IMR-90 (cell line): ENCODE data around the gene OR4K17. TPM values are rescaled to one million over a fixed set of nuclear protein-coding genes. Genes with fewer than 3 reads are reported as not detected.

Experiments
- ATAC-seq: fragments of 200-7000 bp; cut with Tn5 transposase; 2 replicates; pipeline ENCODE4 v1.9.1; 2020; ENCODE audit warnings: low read depth, mild to moderate bottlenecking, moderate library complexity
- BruUV-seq: library from RNA; stranded (reverse); fragments of 400-500 nt; replicated peaks from 2 replicates; lab custom pipeline; 2021; lab: Mats Ljungman, UMichigan
- CTCF ChIA-PET: fragments of 300-600 bp; formaldehyde crosslinking; extraction: SDS; loops from one replicate; lab custom pipeline; 2021; ENCODE audit warnings: antibody characterized with exemption; lab: Yijun Ruan, JAX
- POLR2A ChIA-PET: fragments of 300-600 bp; sonication (Branson Sonifier 250); formaldehyde crosslinking; loops from one replicate; lab custom pipeline; 2022; ENCODE audit warnings: antibody characterized with exemption; ENCODE audit not compliant: unreplicated experiment; lab: Charles Lee
- DNase-seq: peaks from one replicate; pipeline ENCODE4 v3.0.0; 2013
- H2AFZ ChIP-seq: replicated peaks from 2 replicates; pipeline ENCODE3; 2013; ENCODE audit warnings: low read length, mild to moderate bottlenecking; ENCODE audit not compliant: poor library complexity
- H2AK5ac ChIP-seq: 2 replicates; pipeline ENCODE4 v1.6.1; 2013; ENCODE audit warnings: low read depth, low read length, inconsistent platforms
- H2AK9ac ChIP-seq: replicated peaks from 2 replicates; pipeline ENCODE3; 2013; ENCODE audit warnings: mild to moderate bottlenecking, low read depth, low read length, moderate library complexity; ENCODE audit not compliant: poor library complexity
- H2BK120ac ChIP-seq: 2 replicates; pipeline ENCODE4 v1.6.1; 2013; ENCODE audit warnings: low read depth, low read length, inconsistent platforms
- H2BK15ac ChIP-seq: 3 replicates; pipeline ENCODE4 v1.6.1; 2013; ENCODE audit warnings: low read depth, low read length, inconsistent platforms
- H2BK20ac ChIP-seq: 2 replicates; pipeline ENCODE4 v1.6.1; 2013; ENCODE audit warnings: low read depth, mild to moderate bottlenecking, inconsistent platforms, low read length, moderate library complexity
- H2BK5ac ChIP-seq: 2 replicates; pipeline ENCODE4 v1.6.1; 2013; ENCODE audit warnings: mild to moderate bottlenecking, low read depth, low read length, inconsistent platforms; ENCODE audit not compliant: poor library complexity, severe bottlenecking
- H3K14ac ChIP-seq: replicated peaks from 2 replicates; pipeline ENCODE4 v1.6.1; 2013; ENCODE audit warnings: low read depth, low read length, inconsistent platforms
- H3K18ac ChIP-seq: 2 replicates; pipeline ENCODE4 v1.6.1; 2013; ENCODE audit warnings: low read depth, low read length, control low read depth
- H3K23ac ChIP-seq: 2 replicates; pipeline ENCODE4 v1.6.1; 2013; ENCODE audit warnings: low read depth, low read length, inconsistent platforms
- H3K27ac ChIP-seq: 2 replicates; pipeline ENCODE4 v1.5.1; 2013; ENCODE audit warnings: mild to moderate bottlenecking, control low read depth, low read length; ENCODE audit not compliant: insufficient read depth
- H3K27me3 ChIP-seq: 2 replicates; pipeline ENCODE4 v1.6.1; 2013; ENCODE audit warnings: low read length; ENCODE audit not compliant: control insufficient read depth, insufficient read depth
- H3K36me3 ChIP-seq: 2 replicates; pipeline ENCODE4 v1.6.1; 2013; ENCODE audit warnings: low read length, mixed read lengths; ENCODE audit not compliant: control insufficient read depth, insufficient read depth
- H3K4ac ChIP-seq: 2 replicates; pipeline ENCODE4 v1.6.1; 2013; ENCODE audit warnings: low read depth, low read length, inconsistent platforms
- H3K4me1 ChIP-seq: 2 replicates; pipeline ENCODE4 v1.6.1; 2013; ENCODE audit warnings: low read length, mixed read lengths; ENCODE audit not compliant: control insufficient read depth, insufficient read depth
- H3K4me2 ChIP-seq: 2 replicates; pipeline ENCODE4 v1.6.1; 2013; ENCODE audit warnings: low read depth, mild to moderate bottlenecking, control low read depth, low read length, moderate library complexity
- H3K4me3 ChIP-seq: 2 replicates; pipeline ENCODE4 v1.5.1; 2013; ENCODE audit warnings: low read depth, mild to moderate bottlenecking, control low read depth, low read length, moderate library complexity; ENCODE audit not compliant: insufficient read depth
- H3K56ac ChIP-seq: 2 replicates; pipeline ENCODE4 v1.6.1; 2013; ENCODE audit warnings: low read length, inconsistent platforms; ENCODE audit not compliant: insufficient read depth; ENCODE audit errors: extremely low read depth
- H3K79me1 ChIP-seq, 2 experiments: 2 replicates each; pipeline ENCODE4 v1.6.1; 2013; ENCODE audit warnings: low read length in 2 of 2, inconsistent platforms in 1 of 2, low read depth in 1 of 2
- H3K9ac ChIP-seq: 2 replicates; pipeline ENCODE4 v1.6.1; 2013; ENCODE audit warnings: low read depth, low read length, control low read depth
- H3K9me1 ChIP-seq: 2 replicates; pipeline ENCODE4 v1.6.1; 2013; ENCODE audit warnings: low read length, inconsistent platforms; ENCODE audit not compliant: insufficient read depth
- H3K9me3 ChIP-seq: 2 replicates; pipeline ENCODE4 v1.6.1; 2013; ENCODE audit warnings: low read length; ENCODE audit not compliant: control insufficient read depth, insufficient read depth
- H4K20me1 ChIP-seq: 2 replicates; pipeline ENCODE4 v1.6.1; 2013; ENCODE audit warnings: low read length, inconsistent platforms; ENCODE audit not compliant: insufficient read depth
- H4K5ac ChIP-seq: 2 replicates; pipeline ENCODE4 v1.6.1; 2013; ENCODE audit warnings: mild to moderate bottlenecking, low read depth, low read length, control low read depth
- H4K8ac ChIP-seq, 2 experiments: 2 replicates each; pipeline ENCODE4 v1.6.1; 2013; ENCODE audit warnings: low read depth in 2 of 2, low read length in 2 of 2, control low read depth in 1 of 2, inconsistent platforms in 1 of 2
- H4K91ac ChIP-seq: 2 replicates; pipeline ENCODE4 v1.6.1; 2013; ENCODE audit warnings: low read depth, low read length, inconsistent platforms; ENCODE audit not compliant: insufficient read depth
- BHLHE40 ChIP-seq: fragments of 150-350 bp; IDR thresholded peaks from 2 replicates; pipeline ENCODE4 v1.6.1; 2016; ENCODE audit warnings: mild to moderate bottlenecking, low read depth, low read length
- CHD1 ChIP-seq: IDR thresholded peaks from 2 replicates; pipeline ENCODE4 v1.6.1; 2012; ENCODE audit warnings: low read depth, low read length, improper control_type of control experiment
- FOS ChIP-seq: fragments of 150-350 bp; IDR thresholded peaks from 2 replicates; pipeline ENCODE4 v1.6.1; 2016; ENCODE audit warnings: low read depth, low read length
- MAZ ChIP-seq: IDR thresholded peaks from 2 replicates; pipeline ENCODE4 v1.6.1; 2012; ENCODE audit warnings: low read depth, mild to moderate bottlenecking, low read length, improper control_type of control experiment, moderate library complexity, borderline replicate concordance
- MXI1 ChIP-seq: IDR thresholded peaks from 2 replicates; pipeline ENCODE4 v1.6.1; 2012; ENCODE audit warnings: low read depth, mild to moderate bottlenecking, low read length, moderate library complexity, borderline replicate concordance
- POLR2A ChIP-seq: IDR thresholded peaks from 2 replicates; pipeline ENCODE4 v1.6.1; 2012; ENCODE audit warnings: mild to moderate bottlenecking, low read depth, low read length
- RCOR1 ChIP-seq: IDR thresholded peaks from 2 replicates; pipeline ENCODE4 v1.6.1; 2012; ENCODE audit warnings: mild to moderate bottlenecking, low read length, improper control_type of control experiment; ENCODE audit not compliant: insufficient replicate concordance
- WGBS, 2 experiments: methylation state at CpG; one replicate each; pipeline versions ENCODE4 v1.1.5 to v1.1.7; 2013; ENCODE audit warnings: missing lambda C conversion rate in 2 of 2; ENCODE audit not compliant: insufficient read length in 1 of 2; ENCODE audit errors: extremely low coverage in 2 of 2; 5-methylcytosine and 5-hydroxymethylcytosine counted together
- dilution Hi-C: fragments of 300-500 bp; cut with HindIII; formaldehyde crosslinking; loops from one replicate; pipeline ENCODE4 v1.14.3; 2018; ENCODE audit warnings: low sequenced_read_pairs; ENCODE audit not compliant: unreplicated experiment
- in situ Hi-C: fragments of 300-500 bp; cut with MboI; formaldehyde crosslinking; loops from 3 replicates; pipeline ENCODE4 v1.14.3; 2019; ENCODE audit warnings: low sequenced_read_pairs, inconsistent platforms, mixed read lengths
- intact Hi-C: fragments of 100-400 bp; cut with micrococcal nuclease; formaldehyde crosslinking; loops from 2 replicates; pipeline ENCODE4 v1.10.0; 2022
- polyA plus RNA-seq, 3 experiments: library from polyadenylated mRNA; depleted of rRNA; stranded (reverse); fragments of >200 nt; gene quantifications; 2 replicates each; pipeline ENCODE4 v1.2.3, GENCODE V29; 2012; ENCODE audit warnings: low replicate concordance in 1 of 3
- total RNA-seq: library from RNA; depleted of rRNA; stranded (reverse); fragments of >200 nt; gene quantifications from 2 replicates; pipeline ENCODE4 v1.2.3, GENCODE V29; 2012
- TF ChIP-seq, protein P1 (sequence below): fragments of 150-350 bp; IDR thresholded peaks from 2 replicates; pipeline ENCODE4 v1.6.1; 2016; ENCODE audit warnings: low read depth, mild to moderate bottlenecking, low read length, moderate library complexity, borderline replicate concordance

OR4K17 gene
- total and polyA plus RNA-seq, 2 of the 4 experiments (the other 2 are of a cell fraction) = not detected

- no peak overlapping the region for H3K27ac ChIP-seq
- H3K4me1 ChIP-seq = no peaks in the 10 kb centered on the region
- no peak overlapping the region for H4K5ac ChIP-seq
- no peak overlapping the region for H4K91ac ChIP-seq
- H2AK5ac ChIP-seq = no peak overlapping the region
- H3K79me1 ChIP-seq = no peaks in the 10 kb centered on the region
- CTCF ChIA-PET = no interaction called here
- H4K20me1 ChIP-seq = no peaks in the 10 kb centered on the region
- ATAC-seq = no peak
- no CpG with 5 or more reads among the region's 4 CpGs for WGBS, 2 experiments
- H2AK9ac ChIP-seq = no peak overlapping the region
- POLR2A ChIA-PET = no interaction called here
- no peak overlapping the region for H3K23ac ChIP-seq
- H3K4ac ChIP-seq = no peak overlapping the region
- no peak overlapping the region for H3K14ac ChIP-seq
- H3K4me3 ChIP-seq = no peak overlapping the region
- H3K4me2 ChIP-seq = no peak overlapping the region
- no peaks in the 10 kb centered on the region for H3K36me3 ChIP-seq
- no peak overlapping the region for H3K9ac ChIP-seq
- DNase-seq = no peak
- no peak overlapping the region for H2BK120ac ChIP-seq
- no peak overlapping the region for H2BK20ac ChIP-seq
- no TSS peak for BruUV-seq
- dilution Hi-C loops = no loop called here
- in situ Hi-C loops = no loop called here
- H3K18ac ChIP-seq = no peak overlapping the region
- H2AFZ ChIP-seq = no peak overlapping the region
- no peak overlapping the region for H2BK15ac ChIP-seq
- intact Hi-C loops = no loop called here
- H4K8ac ChIP-seq = no peak overlapping the region
- no peaks in the 10 kb centered on the region for H3K9me1 ChIP-seq
- H3K9me3 ChIP-seq = no peaks in the 10 kb centered on the region
- no peak overlapping the region for H3K56ac ChIP-seq
- no peak overlapping the region for H2BK5ac ChIP-seq
- no peak for TF ChIP-seq MAZ
- TF ChIP-seq, protein P1, sequence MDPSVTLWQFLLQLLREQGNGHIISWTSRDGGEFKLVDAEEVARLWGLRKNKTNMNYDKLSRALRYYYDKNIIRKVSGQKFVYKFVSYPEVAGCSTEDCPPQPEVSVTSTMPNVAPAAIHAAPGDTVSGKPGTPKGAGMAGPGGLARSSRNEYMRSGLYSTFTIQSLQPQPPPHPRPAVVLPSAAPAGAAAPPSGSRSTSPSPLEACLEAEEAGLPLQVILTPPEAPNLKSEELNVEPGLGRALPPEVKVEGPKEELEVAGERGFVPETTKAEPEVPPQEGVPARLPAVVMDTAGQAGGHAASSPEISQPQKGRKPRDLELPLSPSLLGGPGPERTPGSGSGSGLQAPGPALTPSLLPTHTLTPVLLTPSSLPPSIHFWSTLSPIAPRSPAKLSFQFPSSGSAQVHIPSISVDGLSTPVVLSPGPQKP = no peak
- TF ChIP-seq POLR2A = no peak
- TF ChIP-seq RCOR1 = no peak
- no peak for TF ChIP-seq FOS
- TF ChIP-seq CHD1 = no peak
- no peak for TF ChIP-seq MXI1
- TF ChIP-seq BHLHE40 = no peak
- no peaks in the 10 kb centered on the region for H3K27me3 ChIP-seq
These were observed 18.5 kb upstream of the OR4K17 start for GRCh38 chr14:20092050-20092449.
